Measurements from ENCODE around the gene RBP3. TPM values are rescaled to one million over a fixed set of nuclear protein-coding genes. Genes with fewer than 3 reads are reported as not detected.

RBP3 gene
- total and polyA plus RNA-seq, 2 donors from 2014 or later = not detected

DNA sequence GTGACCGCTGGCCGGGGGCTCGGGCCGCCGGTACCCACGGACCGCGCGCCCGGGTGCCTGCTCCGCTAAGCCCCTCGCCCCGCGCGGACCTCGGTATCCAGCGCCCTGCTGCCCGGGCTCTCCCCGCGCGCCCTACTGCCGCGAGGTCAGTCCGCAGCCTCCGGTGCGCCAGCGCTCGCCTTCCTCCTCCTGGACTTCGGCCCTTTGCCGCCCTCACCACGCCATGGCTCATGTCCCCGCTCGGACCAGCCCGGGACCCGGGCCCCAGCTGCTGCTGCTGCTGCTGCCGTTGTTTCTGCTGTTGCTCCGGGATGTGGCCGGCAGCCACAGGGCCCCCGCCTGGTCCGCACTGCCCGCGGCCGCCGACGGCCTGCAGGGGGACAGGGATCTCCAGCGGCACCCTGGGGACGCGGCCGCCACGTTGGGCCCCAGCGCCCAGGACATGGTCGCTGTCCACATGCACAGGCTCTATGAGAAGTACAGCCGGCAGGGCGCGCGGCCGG lies 47.7 kb upstream of the RBP3 start:
- Histone ChIP-seq H3K36me3 (ENCODE audit: control insufficient read depth in 2 of 3, insufficient read depth in 3 of 3, low read length in 3 of 3) (no peaks in the 10 kb centered on the region), H3K9me3 (ENCODE audit: control insufficient read depth in 2 of 3, insufficient read depth in 1 of 3, low read length in 3 of 3) (no peaks in the 10 kb centered on the region), H3K9ac (ENCODE audit: low read length in 3 of 3) (no peak overlapping the region), H3K27me3 (ENCODE audit: control insufficient read depth, insufficient read depth, low read length) (no peaks in the 10 kb centered on the region), H3K4me3 (ENCODE audit: low read length in 3 of 3) (no peak overlapping the region), H3K4me1 (ENCODE audit: control insufficient read depth in 2 of 3, insufficient read depth in 2 of 3, low read depth in 1 of 3, low read length in 3 of 3) (peaks cover 0 to 2% (median 0%) of the 10 kb centered on the region in 3 donors), H3K27ac (ENCODE audit: low read depth in 2 of 2, low read length in 2 of 2) (no peak overlapping the region)
- DNase-seq = peak in 4 of 5 donors; percentile 23 to 58 (median 32)
- TF ChIP-seq, protein P1, sequence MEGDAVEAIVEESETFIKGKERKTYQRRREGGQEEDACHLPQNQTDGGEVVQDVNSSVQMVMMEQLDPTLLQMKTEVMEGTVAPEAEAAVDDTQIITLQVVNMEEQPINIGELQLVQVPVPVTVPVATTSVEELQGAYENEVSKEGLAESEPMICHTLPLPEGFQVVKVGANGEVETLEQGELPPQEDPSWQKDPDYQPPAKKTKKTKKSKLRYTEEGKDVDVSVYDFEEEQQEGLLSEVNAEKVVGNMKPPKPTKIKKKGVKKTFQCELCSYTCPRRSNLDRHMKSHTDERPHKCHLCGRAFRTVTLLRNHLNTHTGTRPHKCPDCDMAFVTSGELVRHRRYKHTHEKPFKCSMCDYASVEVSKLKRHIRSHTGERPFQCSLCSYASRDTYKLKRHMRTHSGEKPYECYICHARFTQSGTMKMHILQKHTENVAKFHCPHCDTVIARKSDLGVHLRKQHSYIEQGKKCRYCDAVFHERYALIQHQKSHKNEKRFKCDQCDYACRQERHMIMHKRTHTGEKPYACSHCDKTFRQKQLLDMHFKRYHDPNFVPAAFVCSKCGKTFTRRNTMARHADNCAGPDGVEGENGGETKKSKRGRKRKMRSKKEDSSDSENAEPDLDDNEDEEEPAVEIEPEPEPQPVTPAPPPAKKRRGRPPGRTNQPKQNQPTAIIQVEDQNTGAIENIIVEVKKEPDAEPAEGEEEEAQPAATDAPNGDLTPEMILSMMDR (IDR thresholded peaks at IDR 0.05; ENCODE audit: borderline replicate concordance, extremely low read depth, insufficient read depth) = no peak
- intact Hi-C loops (cut with DNase I) = no loop called here
- FAIRE-seq = no peak

DNA sequence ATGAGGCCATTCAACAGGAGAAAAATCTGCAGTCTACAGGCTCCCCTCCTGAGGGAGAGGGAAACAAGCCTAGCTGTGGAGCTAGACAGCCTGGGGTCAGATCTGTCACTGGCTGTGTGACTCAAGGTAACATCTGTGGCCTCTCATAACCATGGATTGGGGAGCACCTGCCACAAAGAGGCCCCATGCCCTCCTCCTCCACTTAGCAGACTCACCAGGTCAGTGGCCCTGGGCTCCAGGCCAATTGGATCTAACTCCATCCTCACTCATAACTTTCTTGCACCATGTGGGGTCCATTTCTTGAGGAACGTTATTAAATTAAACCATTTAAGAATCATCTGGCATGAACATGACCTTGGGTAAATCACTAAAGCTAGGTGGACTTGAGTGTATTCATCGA lies 46.3 kb upstream of the RBP3 start:
- Histone ChIP-seq H3K4me1 (ENCODE audit: control insufficient read depth in 2 of 3, insufficient read depth in 2 of 3, low read depth in 1 of 3, low read length in 3 of 3) (peaks cover 0 to 2% (median 0%) of the 10 kb centered on the region in 3 donors), H3K27ac (ENCODE audit: low read depth in 2 of 2, low read length in 2 of 2) (no peak overlapping the region), H3K9ac (ENCODE audit: low read length in 3 of 3) (no peak overlapping the region), H3K4me3 (ENCODE audit: low read length in 3 of 3) (no peak overlapping the region), H3K36me3 (ENCODE audit: control insufficient read depth in 2 of 3, insufficient read depth in 3 of 3, low read length in 3 of 3) (no peaks in the 10 kb centered on the region), H3K9me3 (ENCODE audit: control insufficient read depth in 2 of 3, insufficient read depth in 1 of 3, low read length in 3 of 3) (no peaks in the 10 kb centered on the region), H3K27me3 (ENCODE audit: control insufficient read depth, insufficient read depth, low read length) (no peaks in the 10 kb centered on the region)
- DNase-seq = no peak
- TF ChIP-seq, protein P1 (IDR thresholded peaks at IDR 0.05; ENCODE audit: borderline replicate concordance, extremely low read depth, insufficient read depth) = no peak
- intact Hi-C loops (cut with DNase I) = no loop called here
- FAIRE-seq = no peak

DNA sequence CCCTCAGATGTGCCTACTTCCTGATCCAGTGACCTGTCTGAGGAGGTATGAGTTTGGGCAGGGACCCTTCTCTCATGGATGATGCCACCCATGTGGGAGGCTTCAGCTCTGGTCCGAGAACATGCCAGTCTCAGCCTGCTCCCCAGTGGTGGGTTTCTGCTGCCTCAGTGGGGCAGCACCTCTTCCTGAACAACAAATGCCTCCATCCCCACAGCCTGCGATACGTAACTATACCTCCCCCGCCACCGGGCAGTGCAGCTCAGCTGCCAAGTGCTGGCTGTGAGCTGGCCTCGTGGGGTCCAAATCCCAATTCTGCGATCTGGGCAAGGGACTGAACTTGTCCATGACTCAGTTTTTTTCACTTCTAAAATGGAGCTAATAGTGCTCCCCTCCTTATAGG lies 45.1 kb upstream of the RBP3 start:
- Histone ChIP-seq H3K9ac (ENCODE audit: low read length in 3 of 3) (no peak overlapping the region), H3K4me3 (ENCODE audit: low read length in 3 of 3) (no peak overlapping the region), H3K4me1 (ENCODE audit: control insufficient read depth in 2 of 3, insufficient read depth in 2 of 3, low read depth in 1 of 3, low read length in 3 of 3) (peaks cover 0 to 2% (median 0%) of the 10 kb centered on the region in 3 donors), H3K9me3 (ENCODE audit: control insufficient read depth in 2 of 3, insufficient read depth in 1 of 3, low read length in 3 of 3) (no peaks in the 10 kb centered on the region), H3K27ac (ENCODE audit: low read depth in 2 of 2, low read length in 2 of 2) (no peak overlapping the region), H3K27me3 (ENCODE audit: control insufficient read depth, insufficient read depth, low read length) (no peaks in the 10 kb centered on the region), H3K36me3 (ENCODE audit: control insufficient read depth in 2 of 3, insufficient read depth in 3 of 3, low read length in 3 of 3) (no peaks in the 10 kb centered on the region)
- TF ChIP-seq, protein P1 (IDR thresholded peaks at IDR 0.05; ENCODE audit: borderline replicate concordance, extremely low read depth, insufficient read depth) = no peak
- DNase-seq (no peak), FAIRE-seq (no peak)
- intact Hi-C loops (cut with DNase I) = no loop called here

DNA sequence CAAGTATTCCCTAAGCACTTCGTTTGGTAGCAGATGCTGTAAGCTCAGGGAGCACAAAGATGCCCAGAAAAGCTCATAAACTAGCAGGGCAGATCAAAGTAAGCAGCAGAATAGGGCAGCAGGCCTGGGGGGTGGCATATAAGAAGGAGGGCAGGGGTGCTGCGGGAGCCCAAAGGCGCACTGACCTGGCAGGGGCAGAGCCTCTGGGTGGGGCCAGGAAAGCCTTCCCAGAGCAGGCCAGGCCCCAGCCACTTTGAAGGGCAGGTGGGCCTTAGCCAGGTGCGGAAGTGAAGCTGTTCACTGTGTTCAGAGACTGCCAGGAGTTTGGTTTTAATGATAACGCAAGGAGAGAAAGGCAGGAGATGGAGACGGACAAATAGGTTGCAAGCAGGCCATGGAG lies 44.3 kb upstream of the RBP3 start:
- Histone ChIP-seq H3K27me3 (ENCODE audit: control insufficient read depth, insufficient read depth, low read length) (no peaks in the 10 kb centered on the region), H3K27ac (ENCODE audit: low read depth in 2 of 2, low read length in 2 of 2) (no peak overlapping the region), H3K4me1 (ENCODE audit: control insufficient read depth in 2 of 3, insufficient read depth in 2 of 3, low read depth in 1 of 3, low read length in 3 of 3) (peaks cover 0 to 2% (median 0%) of the 10 kb centered on the region in 3 donors)

More for the DNA sequence above, 44.3 kb upstream of the RBP3 start:
- FAIRE-seq = no peak
- no peak for DNase-seq
- Histone ChIP-seq H3K4me3 (ENCODE audit: low read length in 3 of 3) (no peak overlapping the region), H3K9me3 (ENCODE audit: control insufficient read depth in 2 of 3, insufficient read depth in 1 of 3, low read length in 3 of 3) (no peaks in the 10 kb centered on the region), H3K9ac (ENCODE audit: low read length in 3 of 3) (no peak overlapping the region), H3K36me3 (ENCODE audit: control insufficient read depth in 2 of 3, insufficient read depth in 3 of 3, low read length in 3 of 3) (no peaks in the 10 kb centered on the region)
- intact Hi-C loops (cut with DNase I) = no loop called here
- TF ChIP-seq, protein P1 (IDR thresholded peaks at IDR 0.05; ENCODE audit: borderline replicate concordance, extremely low read depth, insufficient read depth) = no peak

Measured in kidney (tissue), 14 donors.